ENCODE data around the gene PDAP1.
A peak's percentile ranks its signal among the peaks of the same experiment; 100 is the strongest.

The PDAP1 gene

GRCh38 chr7:99395616-99396327 lies 12.6 kb downstream of the PDAP1 start:
- H3K36me3 ChIP-seq (ENCODE audit: insufficient read depth, low read length) = peaks cover 43% of the 10 kb centered on the region
- no peak overlapping the region for H3K27ac ChIP-seq
- H3K9ac ChIP-seq (ENCODE audit: insufficient read length) = no peak overlapping the region
- no peak overlapping the region for H3K4me3 ChIP-seq
- no peak for DNase-seq (ENCODE audit: low read depth, low spot score)
- H3K9me3 ChIP-seq (ENCODE audit: low read depth, low read length) = no peaks in the 10 kb centered on the region
- TF ChIP-seq FOXP2 (optimal IDR thresholded peaks at IDR 0.05; ENCODE audit: control extremely low read depth, extremely low read length, insufficient read depth) (no peak), EZH2 (IDR thresholded peaks at IDR 0.05) (no peak), POLR2AphosphoS5 (IDR thresholded peaks at IDR 0.05; ENCODE audit: borderline replicate concordance, low read depth, low read length) (no peak)

GRCh38 chr7:99394188-99394502 lies 14.3 kb downstream of the PDAP1 start:
- Histone ChIP-seq H3K9ac (ENCODE audit: insufficient read length) (no peak overlapping the region), H3K36me3 (ENCODE audit: insufficient read depth, low read length) (peaks cover 27% of the 10 kb centered on the region; the same call in 1 of the 2 replicates), H3K4me3 (no peak overlapping the region), H3K9me3 (ENCODE audit: low read depth, low read length) (no peaks in the 10 kb centered on the region), H3K27ac (no peak overlapping the region)
- DNase-seq (ENCODE audit: low read depth, low spot score) = no peak
- no peak for TF ChIP-seq EZH2 (IDR thresholded peaks at IDR 0.05)
- TF ChIP-seq FOXP2 (optimal IDR thresholded peaks at IDR 0.05; ENCODE audit: control extremely low read depth, extremely low read length, insufficient read depth) = no peak

- Histone ChIP-seq H3K9ac (ENCODE audit: insufficient read length) (peak overlapping the region; percentile 19), H3K4me3 (peak overlapping the region; percentile 78), H3K9me3 (ENCODE audit: low read depth, low read length) (no peaks in the 10 kb centered on the region), H3K27ac (no peak overlapping the region), H3K36me3 (ENCODE audit: insufficient read depth, low read length) (peaks cover 22% of the 10 kb centered on the region; the same call in 1 of the 2 replicates)
- TF ChIP-seq EZH2 (IDR thresholded peaks at IDR 0.05) (no peak), POLR2AphosphoS5 (IDR thresholded peaks at IDR 0.05; ENCODE audit: borderline replicate concordance, low read depth, low read length) (no peak; the same call in none of the 2 replicates), FOXP2 (optimal IDR thresholded peaks at IDR 0.05; ENCODE audit: control extremely low read depth, extremely low read length, insufficient read depth) (no peak)
- DNase-seq (ENCODE audit: low read depth, low spot score) = no peak
These were observed 14.8 kb downstream of the PDAP1 start for GRCh38 chr7:99393355-99394187.

GRCh38 chr7:99392659-99393354 lies 15.6 kb downstream of the PDAP1 start:
- Histone ChIP-seq H3K27ac (no peak overlapping the region), H3K36me3 (ENCODE audit: insufficient read depth, low read length) (peaks cover 14% of the 10 kb centered on the region; the same call in 1 of the 2 replicates), H3K4me3 (peak overlapping the region; percentile 78), H3K9me3 (ENCODE audit: low read depth, low read length) (no peaks in the 10 kb centered on the region), H3K9ac (ENCODE audit: insufficient read length) (peak overlapping the region; percentile 19)
- no peak for DNase-seq (ENCODE audit: low read depth, low spot score)
- TF ChIP-seq FOXP2 (optimal IDR thresholded peaks at IDR 0.05; ENCODE audit: control extremely low read depth, extremely low read length, insufficient read depth) (no peak), POLR2AphosphoS5 (IDR thresholded peaks at IDR 0.05; ENCODE audit: borderline replicate concordance, low read depth, low read length) (peak; percentile 68)

GRCh38 chr7:99392046-99392445 lies 16.4 kb downstream of the PDAP1 start:
- Histone ChIP-seq H3K9ac (ENCODE audit: insufficient read length) (no peak overlapping the region), H3K4me3 (no peak overlapping the region), H3K9me3 (ENCODE audit: low read depth, low read length) (no peaks in the 10 kb centered on the region), H3K36me3 (ENCODE audit: insufficient read depth, low read length) (peaks cover 7% of the 10 kb centered on the region; the same call in 1 of the 2 replicates), H3K27ac (no peak overlapping the region)
- no peak for DNase-seq (ENCODE audit: low read depth, low spot score)
- no peak for TF ChIP-seq FOXP2 (optimal IDR thresholded peaks at IDR 0.05; ENCODE audit: control extremely low read depth, extremely low read length, insufficient read depth)
- TF ChIP-seq EZH2 (IDR thresholded peaks at IDR 0.05) = no peak
- TF ChIP-seq POLR2AphosphoS5 (IDR thresholded peaks at IDR 0.05; ENCODE audit: borderline replicate concordance, low read depth, low read length) = no peak

- TF ChIP-seq FOXP2 (optimal IDR thresholded peaks at IDR 0.05; ENCODE audit: control extremely low read depth, extremely low read length, insufficient read depth) = no peak
- no peak for TF ChIP-seq EZH2 (IDR thresholded peaks at IDR 0.05)
- no peak for TF ChIP-seq POLR2AphosphoS5 (IDR thresholded peaks at IDR 0.05; ENCODE audit: borderline replicate concordance, low read depth, low read length)
- H3K36me3 ChIP-seq (ENCODE audit: insufficient read depth, low read length) = peaks cover 5% of the 10 kb centered on the region; the same call in 1 of the 2 replicates
- H3K9me3 ChIP-seq (ENCODE audit: low read depth, low read length) = no peaks in the 10 kb centered on the region
- no peak overlapping the region for H3K9ac ChIP-seq (ENCODE audit: insufficient read length)
- DNase-seq (ENCODE audit: low read depth, low spot score) = no peak
- H3K4me3 ChIP-seq = no peak overlapping the region
- H3K27ac ChIP-seq = no peak overlapping the region
These were observed 17.3 kb downstream of the PDAP1 start for GRCh38 chr7:99390941-99391602.

GRCh38 chr7:99389772-99390171 lies 18.6 kb downstream of the PDAP1 start:
- Histone ChIP-seq H3K9ac (ENCODE audit: insufficient read length) (no peak overlapping the region), H3K36me3 (ENCODE audit: insufficient read depth, low read length) (peaks cover 5% of the 10 kb centered on the region; the same call in 1 of the 2 replicates), H3K9me3 (ENCODE audit: low read depth, low read length) (no peaks in the 10 kb centered on the region), H3K27ac (no peak overlapping the region), H3K4me3 (no peak overlapping the region)
- DNase-seq (ENCODE audit: low read depth, low spot score) = no peak
- TF ChIP-seq EZH2 (IDR thresholded peaks at IDR 0.05) (no peak), FOXP2 (optimal IDR thresholded peaks at IDR 0.05; ENCODE audit: control extremely low read depth, extremely low read length, insufficient read depth) (no peak), POLR2AphosphoS5 (IDR thresholded peaks at IDR 0.05; ENCODE audit: borderline replicate concordance, low read depth, low read length) (no peak)
